Measurements from ENCODE around the gene ST3GAL5.

DNA sequence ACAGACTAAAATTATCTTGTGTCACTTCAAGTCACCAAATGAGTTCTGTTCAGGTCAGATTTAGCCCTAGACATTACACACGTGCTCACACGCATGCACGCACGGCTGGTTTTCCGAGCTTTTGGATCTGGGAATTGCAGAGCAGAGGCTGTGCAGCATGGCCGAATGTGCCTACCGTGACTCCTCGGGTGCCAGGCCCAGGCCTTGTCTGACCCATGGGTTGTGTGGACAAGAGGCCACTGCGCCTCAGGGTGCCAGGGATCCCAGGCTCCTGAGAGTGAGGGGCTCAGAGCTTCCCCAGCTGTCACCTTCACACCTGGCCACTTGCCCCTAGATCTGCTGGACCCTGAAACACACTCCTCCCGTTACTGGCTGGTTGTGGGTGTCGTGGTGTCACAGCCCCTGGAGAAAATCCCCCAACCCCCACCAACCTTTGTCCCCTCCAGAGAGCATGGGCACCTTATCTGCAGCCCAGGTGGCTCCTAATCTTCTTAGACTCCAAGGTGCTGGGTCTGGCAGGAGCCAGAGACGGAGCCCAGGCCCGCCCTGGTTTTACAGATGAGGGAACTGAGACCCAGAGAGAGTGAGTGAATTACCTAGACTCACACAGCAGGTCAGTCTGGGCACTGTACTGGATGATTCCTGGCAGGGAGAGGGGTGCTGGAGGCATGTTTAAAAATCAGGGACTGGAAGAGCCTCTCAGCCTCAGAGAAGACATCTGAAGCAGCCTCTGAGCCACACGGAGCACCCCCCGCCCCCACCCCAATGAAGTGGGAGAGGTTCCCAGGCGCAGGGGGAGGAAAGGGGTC, 78.2 kb downstream of the ST3GAL5 start:
- TF ChIP-seq EZH2 (IDR thresholded peaks at IDR 0.05) (no peak), POLR2AphosphoS5 (IDR thresholded peaks at IDR 0.05; ENCODE audit: borderline replicate concordance, low read depth, low read length) (no peak)

All from SK-N-MC (cell line).